ENCODE data around the gene FEZ2. TPM values are rescaled to one million over a fixed set of nuclear protein-coding genes. Genes with fewer than 3 reads are reported as not detected.

The FEZ2 gene
- total and polyA plus RNA-seq, 2 donors (not counting 3 experiments of a cell fraction or from before 2014, with no cell fraction given): 41.2 to 72.4 TPM

DNA sequence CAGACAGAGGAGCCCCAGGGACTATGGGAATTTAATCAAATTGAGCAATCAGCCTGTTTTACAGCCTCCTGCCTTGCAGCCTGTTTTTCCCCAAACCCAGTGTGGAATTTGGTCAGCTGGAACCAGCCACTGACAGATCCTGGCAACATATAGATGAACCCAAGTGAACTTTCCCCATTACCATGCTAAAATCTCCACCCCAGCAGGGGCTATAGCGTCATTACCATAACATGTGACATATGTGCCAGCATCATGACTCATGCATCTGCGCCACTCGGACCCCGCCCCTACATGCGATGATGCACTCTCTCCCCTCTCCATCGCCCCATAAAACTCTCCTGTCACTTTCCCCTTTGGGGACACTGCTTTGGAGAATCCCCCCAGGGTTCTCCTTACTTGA lies 17.3 kb upstream of the FEZ2 start:
- Histone ChIP-seq H3K4me3 (replicated peaks in 1 of 3; ENCODE audit: insufficient read depth in 1 of 3, low read depth in 1 of 3, low read length in 3 of 3) (no peak overlapping the region), H3K9ac (replicated peaks; ENCODE audit: extremely low read depth, insufficient read depth, low read length) (no peak overlapping the region), H3K27ac (ENCODE audit: insufficient read depth, low read depth, low read length) (no peak overlapping the region), H3K9me1 (replicated peaks; ENCODE audit: control insufficient read depth, extremely low read depth, insufficient read depth, low read length) (no peaks in the 10 kb centered on the region), H3K36me3 (ENCODE audit: control insufficient read depth in 2 of 2, extremely low read depth in 1 of 2, insufficient read depth in 2 of 2, low read length in 2 of 2) (no peaks in the 10 kb centered on the region), H4K20me1 (replicated peaks; ENCODE audit: control insufficient read depth, extremely low read depth, insufficient read depth, low read length) (no peaks in the 10 kb centered on the region), H2AFZ (ENCODE audit: low read depth, low read length) (no peak overlapping the region), H3K4me1 (ENCODE audit: control insufficient read depth, extremely low read depth, insufficient read depth, low read length) (no peaks in the 10 kb centered on the region), H3K9me3 (replicated peaks; ENCODE audit: control insufficient read depth, insufficient read depth, low read length) (no peaks in the 10 kb centered on the region), H3K79me2 (ENCODE audit: control insufficient read depth, insufficient read depth, low read length) (no peaks in the 10 kb centered on the region), H3K4me2 (ENCODE audit: insufficient read depth, low read length) (no peak overlapping the region), H3K27me3 (ENCODE audit: control insufficient read depth in 2 of 2, insufficient read depth in 2 of 2, low read length in 2 of 2) (no peaks in the 10 kb centered on the region)
- ChIA-PET POLR2A (no interaction called here), CTCF (no interaction called here)
- dilution Hi-C loops (cut with MboI; ENCODE audit: extremely low pct_ligation_motif_present, low sequenced_read_pairs): no loop called here
- no TSS peak for BruUV-seq (replicated peaks)
- intact Hi-C loops (cut with micrococcal nuclease): no loop called here
- FAIRE-seq (no peak), DNase-seq (ENCODE audit: low read depth, low spot score) (no peak)
- TF ChIP-seq, protein P1, sequence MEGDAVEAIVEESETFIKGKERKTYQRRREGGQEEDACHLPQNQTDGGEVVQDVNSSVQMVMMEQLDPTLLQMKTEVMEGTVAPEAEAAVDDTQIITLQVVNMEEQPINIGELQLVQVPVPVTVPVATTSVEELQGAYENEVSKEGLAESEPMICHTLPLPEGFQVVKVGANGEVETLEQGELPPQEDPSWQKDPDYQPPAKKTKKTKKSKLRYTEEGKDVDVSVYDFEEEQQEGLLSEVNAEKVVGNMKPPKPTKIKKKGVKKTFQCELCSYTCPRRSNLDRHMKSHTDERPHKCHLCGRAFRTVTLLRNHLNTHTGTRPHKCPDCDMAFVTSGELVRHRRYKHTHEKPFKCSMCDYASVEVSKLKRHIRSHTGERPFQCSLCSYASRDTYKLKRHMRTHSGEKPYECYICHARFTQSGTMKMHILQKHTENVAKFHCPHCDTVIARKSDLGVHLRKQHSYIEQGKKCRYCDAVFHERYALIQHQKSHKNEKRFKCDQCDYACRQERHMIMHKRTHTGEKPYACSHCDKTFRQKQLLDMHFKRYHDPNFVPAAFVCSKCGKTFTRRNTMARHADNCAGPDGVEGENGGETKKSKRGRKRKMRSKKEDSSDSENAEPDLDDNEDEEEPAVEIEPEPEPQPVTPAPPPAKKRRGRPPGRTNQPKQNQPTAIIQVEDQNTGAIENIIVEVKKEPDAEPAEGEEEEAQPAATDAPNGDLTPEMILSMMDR (IDR thresholded peaks at IDR 0.05; ENCODE audit: extremely low read depth in 1 of 2, insufficient read depth in 1 of 2, low read depth in 1 of 2, low read length in 2 of 2): no peak
- TF ChIP-seq, protein P2, sequence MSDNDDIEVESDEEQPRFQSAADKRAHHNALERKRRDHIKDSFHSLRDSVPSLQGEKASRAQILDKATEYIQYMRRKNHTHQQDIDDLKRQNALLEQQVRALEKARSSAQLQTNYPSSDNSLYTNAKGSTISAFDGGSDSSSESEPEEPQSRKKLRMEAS (IDR thresholded peaks at IDR 0.05; ENCODE audit: insufficient read depth, insufficient read length): no peak
- TF ChIP-seq GATA2 (IDR thresholded peaks at IDR 0.05; ENCODE audit: insufficient read depth, insufficient read length, low read depth, low read length) (no peak), FOS (IDR thresholded peaks at IDR 0.05; ENCODE audit: borderline replicate concordance, insufficient read depth, low read length) (no peak), POLR2A (IDR thresholded peaks at IDR 0.05; ENCODE audit: low read depth, low read length) (no peak), POLR2AphosphoS5 (IDR thresholded peaks at IDR 0.05; ENCODE audit: insufficient read depth, low read depth, low read length) (no peak), MYC (IDR thresholded peaks at IDR 0.05; ENCODE audit: low read depth, low read length) (no peak), JUN (IDR thresholded peaks at IDR 0.05; ENCODE audit: borderline replicate concordance, insufficient read depth, insufficient read length, low read depth) (no peak), EZH2 (IDR thresholded peaks at IDR 0.05; ENCODE audit: borderline replicate concordance, low read depth, low read length, severe bottlenecking) (no peak)
